Measurements from ENCODE around the gene APOB. TPM values are rescaled to one million over a fixed set of nuclear protein-coding genes. Genes with fewer than 3 reads are reported as not detected.

Gene APOB
- total RNA-seq, 1 donor from 2014 or later = 12.5 TPM

GRCh38 chr2:20997953-20998722 is 45.7 kb downstream of the APOB start:
- ATAC-seq = no peak
- intact Hi-C loops (cut with DNase I) = no loop called here
- DNase-seq (ENCODE audit: missing footprints) = no peak

GRCh38 chr2:20994130-20994529 is 49.7 kb downstream of the APOB start:
- ATAC-seq = no peak
- intact Hi-C loops (cut with DNase I) = no loop called here
- no peak for DNase-seq (ENCODE audit: missing footprints)

- ATAC-seq = no peak
- no peak for DNase-seq (ENCODE audit: missing footprints)
- intact Hi-C loops (cut with DNase I) = no loop called here
These were observed 51.6 kb downstream of the APOB start for GRCh38 chr2:20992201-20992711.

GRCh38 chr2:20990442-20991430 is 53.1 kb downstream of the APOB start:
- DNase-seq (ENCODE audit: missing footprints) = no peak
- no peak for ATAC-seq
- intact Hi-C loops (cut with DNase I) = no loop called here

GRCh38 chr2:20989404-20989803 is 54.5 kb downstream of the APOB start:
- ATAC-seq = no peak
- DNase-seq (ENCODE audit: missing footprints) = no peak
- intact Hi-C loops (cut with DNase I) = no loop called here

GRCh38 chr2:20988905-20989304 is 55.0 kb downstream of the APOB start:
- intact Hi-C loops (cut with DNase I) = no loop called here
- DNase-seq (ENCODE audit: missing footprints) (no peak), ATAC-seq (no peak)

GRCh38 chr2:20986024-20986939 is 57.6 kb downstream of the APOB start:
- no peak for ATAC-seq
- intact Hi-C loops (cut with DNase I) = no loop called here

GRCh38 chr2:20985062-20985461 is 58.8 kb downstream of the APOB start:
- no peak for DNase-seq (ENCODE audit: missing footprints)
- no peak for ATAC-seq
- intact Hi-C loops (cut with DNase I) = no loop called here

More at GRCh38 chr2:20986024-20986939, 57.6 kb downstream of the APOB start:
- no peak for DNase-seq (ENCODE audit: missing footprints)

GRCh38 chr2:20984408-20984807 is 59.5 kb downstream of the APOB start:
- ATAC-seq (no peak), DNase-seq (ENCODE audit: missing footprints) (no peak)
- intact Hi-C loops (cut with DNase I) = no loop called here

- intact Hi-C loops (cut with DNase I) = no loop called here
- ATAC-seq = no peak
- DNase-seq (ENCODE audit: missing footprints) = no peak
These were observed 60.0 kb downstream of the APOB start for GRCh38 chr2:20983844-20984243.

- intact Hi-C loops (cut with DNase I) = no loop called here
- ATAC-seq = no peak
- DNase-seq (ENCODE audit: missing footprints) = no peak
These were observed 61.0 kb downstream of the APOB start for GRCh38 chr2:20982861-20983260.

- intact Hi-C loops (cut with DNase I) = no loop called here
- DNase-seq (ENCODE audit: missing footprints) = no peak
- no peak for ATAC-seq
These were observed 66.2 kb downstream of the APOB start for GRCh38 chr2:20977520-20978180.

GRCh38 chr2:20976527-20976926 is 67.3 kb downstream of the APOB start:
- intact Hi-C loops (cut with DNase I) = no loop called here
- no peak for ATAC-seq
- no peak for DNase-seq (ENCODE audit: missing footprints)

GRCh38 chr2:20972792-20973565 is 70.9 kb downstream of the APOB start:
- intact Hi-C loops (cut with DNase I) = no loop called here
- no peak for ATAC-seq

GRCh38 chr2:20972110-20972509 is 71.8 kb downstream of the APOB start:
- ATAC-seq = no peak
- intact Hi-C loops (cut with DNase I) = no loop called here
- DNase-seq (ENCODE audit: missing footprints) = no peak

More at GRCh38 chr2:20972792-20973565, 70.9 kb downstream of the APOB start:
- no peak for DNase-seq (ENCODE audit: missing footprints)

GRCh38 chr2:20970068-20970467 is 73.8 kb downstream of the APOB start:
- intact Hi-C loops (cut with DNase I) = no loop called here
- DNase-seq (ENCODE audit: missing footprints) = no peak
- no peak for ATAC-seq

- intact Hi-C loops (cut with DNase I) = no loop called here
- ATAC-seq = no peak
- DNase-seq (ENCODE audit: missing footprints) = no peak
These were observed 77.7 kb downstream of the APOB start for GRCh38 chr2:20966061-20966595.

All from Right ventricle myocardium inferior (tissue), 1 donor.